Renal cortex interstitium (tissue), 11 donors: ENCODE measurements around the gene GALNT2. TPM values are rescaled to one million over a fixed set of nuclear protein-coding genes. Genes with fewer than 3 reads are reported as not detected.

ENCODE experiments used
- DNase-seq, 11 donors: peaks; one replicate each; pipeline ENCODE4 v3.0.0-alpha.2; 2013; ENCODE audit warnings: low read depth in 9 of 11, low spot score in 4 of 11; ENCODE audit errors: extremely low read depth in 1 of 11
- polyA plus RNA-seq, 3 donors: library from polyadenylated mRNA; unstranded; fragments of 120-200 nt; gene quantifications; one replicate each; pipeline ENCODE4 v1.2.1, GENCODE V29; 2013; ENCODE audit not compliant: insufficient read length in 3 of 3

The GALNT2 gene
- polyA plus RNA-seq, 3 donors, result 57.1 to 65.1 (median 59.2) TPM

- no peak for DNase-seq
Observed at GRCh38 chr1:230166366-230167132, 99.5 kb downstream of the GALNT2 start.

DNA sequence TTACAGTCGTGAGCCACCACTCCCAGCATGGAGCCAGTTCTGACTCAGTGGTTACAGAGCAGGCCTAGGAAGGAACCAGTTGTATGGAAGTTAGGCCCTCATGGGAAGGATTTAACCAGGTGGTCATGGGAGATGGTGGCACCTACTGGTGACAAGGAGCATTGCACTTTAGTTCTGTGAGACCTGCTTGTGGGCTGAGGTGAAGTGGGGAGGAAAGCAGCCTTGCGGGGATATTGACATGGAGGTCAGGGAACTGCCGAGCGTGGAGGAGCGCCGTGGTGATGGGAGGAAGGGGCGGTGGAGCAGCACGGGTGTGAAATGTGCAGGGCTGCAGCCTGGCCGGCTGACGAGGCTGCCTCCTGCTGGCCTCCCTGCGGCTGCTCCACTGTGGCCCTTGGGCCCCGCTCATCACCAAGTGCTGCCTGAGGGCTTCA is 100.4 kb downstream of the GALNT2 start:
- DNase-seq, result peak in 1 of 11 donors; percentile 30

DNA sequence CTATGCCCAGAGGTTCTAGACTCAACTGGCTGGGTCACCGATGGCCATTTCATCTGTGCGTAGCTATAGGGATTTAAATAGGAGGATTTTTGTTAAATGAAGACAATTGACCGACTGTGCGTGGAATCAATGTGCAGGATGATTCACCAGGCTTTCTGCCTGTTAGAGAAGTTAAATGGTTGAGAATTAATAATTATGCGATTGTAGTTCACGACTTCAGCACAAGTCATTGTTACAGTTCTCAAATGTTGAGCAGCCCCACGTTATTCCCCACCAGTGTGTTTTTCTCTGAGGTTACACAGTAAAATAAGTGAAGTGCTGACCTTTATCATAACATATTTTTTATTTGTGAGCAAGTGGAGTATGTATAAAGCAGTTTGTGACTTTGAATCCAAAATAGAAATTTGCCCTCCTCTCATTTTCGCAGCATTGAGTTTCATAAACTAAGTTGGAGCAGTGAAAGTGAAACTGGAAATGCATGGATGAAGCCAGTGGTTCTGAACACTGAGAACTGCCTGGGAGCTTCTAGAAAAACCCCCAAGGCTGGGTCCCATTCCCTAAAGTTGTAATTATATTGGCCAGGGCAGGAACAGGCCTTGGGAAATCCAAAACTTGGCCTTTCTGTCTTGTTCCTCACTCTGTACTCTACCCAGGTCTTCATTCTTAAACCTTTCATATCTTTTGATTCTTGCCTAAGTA is 102.6 kb downstream of the GALNT2 start:
- no peak for DNase-seq

DNA sequence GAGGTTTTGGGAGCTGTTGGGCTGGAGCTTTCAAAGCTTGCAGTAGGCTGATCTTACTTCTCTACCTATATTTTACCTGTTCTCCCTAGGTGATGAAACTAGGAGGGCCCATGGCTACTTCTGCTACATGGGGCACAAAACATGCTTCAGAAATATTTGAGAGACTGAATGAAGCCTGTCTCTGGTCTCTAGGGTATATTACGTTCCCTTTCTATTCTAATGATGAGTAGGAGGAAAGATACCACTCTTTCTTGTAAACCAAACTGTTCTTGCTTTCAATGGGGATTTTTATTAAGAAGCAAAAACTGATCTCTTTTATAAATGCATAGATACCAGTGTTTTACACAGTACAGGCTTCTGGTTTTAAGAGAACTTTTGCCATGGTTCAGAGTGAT is 103.1 kb downstream of the GALNT2 start:
- DNase-seq, result no peak

- no peak for DNase-seq
Observed at GRCh38 chr1:230170622-230171021, 103.6 kb downstream of the GALNT2 start.

- no peak for DNase-seq
Observed at GRCh38 chr1:230171356-230172015, 104.4 kb downstream of the GALNT2 start.

GRCh38 chr1:230172016-230172537 is 105.0 kb downstream of the GALNT2 start:
- DNase-seq, result no peak

- DNase-seq, result no peak
Observed at GRCh38 chr1:230173187-230173975, 106.3 kb downstream of the GALNT2 start.

- no peak for DNase-seq
Observed at GRCh38 chr1:230174041-230174440, 107.0 kb downstream of the GALNT2 start.

GRCh38 chr1:230174471-230175162 is 107.6 kb downstream of the GALNT2 start:
- DNase-seq, result no peak

DNA sequence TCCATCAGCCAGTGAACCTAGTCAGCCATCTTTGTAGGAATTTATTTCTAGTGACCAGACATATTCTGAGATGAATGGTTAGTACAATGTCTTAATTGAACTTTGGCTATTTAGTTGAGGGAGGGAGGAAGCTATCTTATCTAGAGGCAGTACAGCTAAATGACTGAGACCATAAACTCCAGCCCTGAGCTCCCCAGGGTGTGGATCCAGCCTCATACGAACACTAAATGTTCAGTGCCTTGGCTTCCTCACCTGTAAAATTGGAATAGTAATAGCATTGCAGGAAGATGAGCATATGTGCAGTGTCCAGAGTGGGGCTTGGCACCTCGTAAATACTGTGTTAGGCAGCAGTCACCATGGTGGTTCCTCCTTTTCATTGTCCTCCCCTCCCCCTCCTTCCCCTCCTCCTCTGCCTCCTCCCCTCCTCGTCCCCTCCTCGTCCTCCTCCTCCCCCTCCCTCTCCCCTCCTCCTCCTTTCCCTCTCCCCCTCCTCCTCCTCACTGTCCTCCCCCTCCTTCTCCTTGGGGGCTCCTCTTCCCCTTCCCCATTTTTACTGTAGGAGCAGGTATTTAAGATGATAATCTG is 108.2 kb downstream of the GALNT2 start:
- no peak for DNase-seq

GRCh38 chr1:230175839-230176238 is 108.8 kb downstream of the GALNT2 start:
- no peak for DNase-seq

- DNase-seq, result no peak
Observed at GRCh38 chr1:230176326-230176725, 109.3 kb downstream of the GALNT2 start.

DNA sequence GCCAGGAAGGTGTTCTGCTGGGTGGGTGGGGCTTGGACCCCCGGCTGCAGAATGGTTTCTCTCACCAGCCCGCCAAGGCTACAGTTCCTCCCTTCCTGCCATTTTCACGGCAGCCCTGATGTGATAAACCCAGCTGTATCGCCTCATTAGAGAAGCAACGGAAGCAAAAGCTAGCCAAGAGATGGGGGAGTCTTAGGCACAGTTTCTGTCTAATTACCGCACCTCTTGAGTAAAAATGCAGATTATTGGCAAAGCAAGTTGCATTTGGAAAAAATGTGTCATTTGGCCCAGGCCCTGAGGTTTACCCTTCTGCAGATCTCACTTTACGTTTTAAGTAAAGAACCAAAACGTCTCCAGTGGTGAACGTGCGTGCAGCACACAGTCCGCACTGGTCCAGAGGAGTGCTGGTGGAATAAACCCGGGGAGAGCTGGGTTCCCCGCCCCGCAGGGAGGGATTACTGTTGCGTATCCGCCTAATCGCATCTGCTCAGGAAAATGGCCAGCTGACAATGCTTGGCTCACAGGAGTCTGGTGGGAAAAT is 109.9 kb downstream of the GALNT2 start:
- DNase-seq, result peak in 9 of 11 donors; percentile 35 to 64 (median 40)

DNA sequence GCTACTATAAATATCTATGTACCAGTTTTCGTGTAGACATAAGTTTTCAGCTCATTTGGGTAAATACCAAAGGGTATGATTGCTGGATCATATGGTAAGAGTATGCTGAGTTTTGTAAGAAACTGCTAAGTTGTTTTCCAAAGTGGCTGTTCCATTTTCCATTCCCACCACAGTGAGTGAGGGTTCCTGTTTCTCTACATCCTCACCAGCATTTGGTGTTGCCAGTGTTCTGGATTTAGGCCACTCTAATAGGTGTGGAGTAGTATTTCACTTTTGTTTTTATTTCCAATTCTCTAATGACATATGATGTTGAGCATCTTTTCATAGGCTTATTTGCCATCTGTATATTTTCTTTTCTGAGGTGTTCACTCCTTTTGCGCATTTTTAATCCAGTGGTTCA is 112.2 kb downstream of the GALNT2 start:
- DNase-seq, result no peak

- no peak for DNase-seq
Observed at GRCh38 chr1:230185076-230186001, 118.3 kb downstream of the GALNT2 start.
